Measurements from ENCODE around the gene PMEPA1.
A peak's percentile ranks its signal among the peaks of the same experiment; 100 is the strongest.
"Not testable (repeated sequence)": the region's sequence is repeated elsewhere in the genome, so short reads cannot be mapped to it uniquely, and the experiment has no call there.

Gene PMEPA1

DNA sequence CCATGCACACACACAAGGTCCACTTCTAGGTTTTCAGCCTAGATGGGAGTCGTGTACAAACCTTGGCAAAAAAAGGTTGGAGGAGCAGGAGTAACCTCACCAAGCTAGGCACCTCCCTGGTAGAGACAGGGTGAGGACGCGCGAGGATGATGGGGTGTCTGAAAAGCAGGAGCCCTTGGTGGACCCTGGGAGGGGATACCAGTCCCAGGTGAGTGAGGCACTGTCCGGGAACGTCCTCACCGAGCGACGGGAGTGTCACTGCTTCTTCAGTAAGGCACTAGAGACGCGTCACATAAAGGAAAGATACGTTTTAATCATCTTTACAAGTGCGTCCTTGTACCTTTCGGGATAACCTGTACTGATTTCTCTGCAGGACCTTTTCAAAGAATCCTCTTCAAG is 60.2 kb downstream of the PMEPA1 start:
- DNase-seq (ENCODE audit: low read depth) = no peak

DNA sequence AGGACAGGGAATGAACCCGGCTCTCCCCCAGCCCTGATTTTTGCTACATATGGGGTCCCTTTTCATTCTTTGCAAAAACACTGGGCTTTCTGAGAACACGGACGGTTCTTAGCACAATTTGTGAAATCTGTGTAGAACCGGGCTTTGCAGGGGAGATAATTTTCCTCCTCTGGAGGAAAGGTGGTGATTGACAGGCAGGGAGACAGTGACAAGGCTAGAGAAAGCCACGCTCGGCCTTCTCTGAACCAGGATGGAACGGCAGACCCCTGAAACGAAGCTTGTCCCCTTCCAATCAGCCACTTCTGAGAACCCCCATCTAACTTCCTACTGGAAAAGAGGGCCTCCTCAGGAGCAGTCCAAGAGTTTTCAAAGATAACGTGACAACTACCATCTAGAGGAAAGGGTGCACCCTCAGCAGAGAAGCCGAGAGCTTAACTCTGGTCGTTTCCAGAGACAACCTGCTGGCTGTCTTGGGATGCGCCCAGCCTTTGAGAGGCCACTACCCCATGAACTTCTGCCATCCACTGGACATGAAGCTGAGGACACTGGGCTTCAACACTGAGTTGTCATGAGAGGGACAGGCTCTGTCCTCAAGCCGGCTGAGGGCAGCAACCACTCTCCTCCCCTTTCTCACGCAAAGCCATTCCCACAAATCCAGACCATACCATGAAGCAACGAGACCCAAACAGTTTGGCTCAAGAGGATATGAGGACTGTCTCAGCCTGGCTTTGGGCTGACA is 60.8 kb downstream of the PMEPA1 start:
- DNase-seq (ENCODE audit: low read depth) = no peak

DNA sequence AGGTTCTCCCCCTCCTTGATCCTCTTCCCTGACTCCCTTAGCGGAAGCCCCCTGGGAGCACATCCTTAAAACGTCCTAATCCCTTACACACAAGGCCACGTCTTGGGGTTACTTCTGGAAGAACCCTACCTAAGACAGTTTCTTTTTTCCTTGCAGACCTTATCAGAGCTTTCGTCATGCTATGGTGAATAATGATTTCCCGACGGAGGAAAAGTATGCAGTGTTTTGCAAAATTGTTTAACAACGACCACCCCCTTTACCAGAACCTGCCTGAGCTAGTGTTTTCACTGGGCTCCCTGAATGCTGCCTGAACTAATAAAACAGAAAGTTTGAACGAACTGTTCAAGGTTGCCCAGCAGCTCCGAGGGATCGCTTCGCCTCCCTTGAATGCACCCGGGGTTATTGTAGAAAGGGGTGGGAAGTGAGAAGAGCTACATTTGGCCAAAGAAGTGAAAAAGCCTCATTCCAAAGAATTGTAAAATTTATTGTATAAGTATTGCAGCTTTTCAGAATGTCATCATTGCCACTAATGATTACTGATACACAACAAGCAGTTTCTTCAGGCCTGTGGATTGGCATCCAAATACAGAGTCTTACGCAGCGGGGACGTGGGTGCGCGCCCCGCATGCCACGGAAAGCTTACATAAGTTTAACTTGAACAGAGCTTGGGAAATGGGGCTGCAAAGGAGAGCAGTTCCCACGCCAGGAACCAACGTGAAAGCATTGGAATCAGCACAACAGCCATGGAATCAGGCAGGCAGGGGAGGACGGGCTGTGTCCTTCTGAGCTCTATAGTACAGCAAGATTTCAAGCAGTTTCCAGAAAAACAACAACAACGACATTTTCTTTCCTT is 61.7 kb downstream of the PMEPA1 start:
- no peak for DNase-seq (ENCODE audit: low read depth)

DNA sequence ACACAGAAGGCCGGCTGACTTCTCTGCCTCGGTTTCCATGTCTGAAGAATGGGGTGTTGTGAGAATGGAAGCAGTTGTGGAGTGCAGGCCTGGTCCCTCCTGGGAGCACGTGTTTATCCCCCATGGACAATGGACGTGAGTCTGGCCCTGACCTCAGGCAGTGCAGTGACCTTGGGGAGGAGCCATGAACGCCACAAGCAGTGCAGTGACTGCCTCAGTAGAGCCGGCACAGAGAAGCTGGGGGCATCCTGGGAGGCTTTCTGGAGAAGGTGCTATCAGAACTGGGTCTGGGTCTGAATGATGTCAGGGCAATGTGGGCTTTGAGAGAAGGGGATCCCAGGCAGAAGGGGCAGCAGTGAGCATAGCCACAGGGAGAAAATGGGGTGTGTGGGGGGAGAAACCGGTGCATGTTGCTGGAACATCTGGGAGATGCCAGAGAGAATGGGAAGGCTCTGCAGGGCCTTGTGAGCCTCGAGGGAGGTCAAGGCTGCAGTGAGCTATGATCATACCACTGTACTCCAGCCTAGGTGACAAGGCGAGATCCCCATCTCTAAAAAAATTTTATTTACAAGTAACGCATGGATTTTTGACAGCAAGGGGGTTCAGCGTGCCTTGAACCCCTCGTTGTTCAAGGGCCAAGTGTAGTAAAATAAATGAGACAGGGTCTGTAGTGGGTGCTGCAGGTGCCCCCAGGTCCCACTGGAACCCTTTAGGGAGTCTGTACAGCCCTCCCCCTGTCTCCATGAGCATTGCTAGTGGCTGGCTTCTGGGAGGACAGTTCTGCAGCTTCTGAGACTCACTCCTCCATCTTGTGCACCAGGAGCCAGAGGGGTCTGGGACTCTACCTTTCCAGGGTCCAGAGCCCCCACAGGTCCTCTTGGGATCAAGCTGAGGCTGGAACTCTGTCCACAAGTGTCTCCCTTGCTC is 62.5 kb downstream of the PMEPA1 start:
- DNase-seq (ENCODE audit: low read depth) = no peak

DNA sequence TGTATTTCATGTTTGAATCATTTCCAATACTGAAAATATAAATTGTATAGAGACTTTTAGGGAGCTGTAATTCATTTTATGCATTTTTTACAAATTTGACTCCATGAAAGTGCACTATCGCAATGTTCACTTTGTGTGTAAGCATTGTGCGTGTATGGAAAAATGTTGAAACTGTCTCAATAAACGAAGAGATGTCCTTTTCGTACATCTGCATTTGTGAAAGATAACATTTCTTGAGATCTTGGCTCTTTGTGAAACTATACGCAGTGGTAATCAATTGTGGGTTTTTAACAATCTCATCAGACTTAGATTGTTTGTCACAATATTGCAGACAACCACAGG is 70.9 kb downstream of the PMEPA1 start:
- no peak for DNase-seq (ENCODE audit: low read depth)

DNA sequence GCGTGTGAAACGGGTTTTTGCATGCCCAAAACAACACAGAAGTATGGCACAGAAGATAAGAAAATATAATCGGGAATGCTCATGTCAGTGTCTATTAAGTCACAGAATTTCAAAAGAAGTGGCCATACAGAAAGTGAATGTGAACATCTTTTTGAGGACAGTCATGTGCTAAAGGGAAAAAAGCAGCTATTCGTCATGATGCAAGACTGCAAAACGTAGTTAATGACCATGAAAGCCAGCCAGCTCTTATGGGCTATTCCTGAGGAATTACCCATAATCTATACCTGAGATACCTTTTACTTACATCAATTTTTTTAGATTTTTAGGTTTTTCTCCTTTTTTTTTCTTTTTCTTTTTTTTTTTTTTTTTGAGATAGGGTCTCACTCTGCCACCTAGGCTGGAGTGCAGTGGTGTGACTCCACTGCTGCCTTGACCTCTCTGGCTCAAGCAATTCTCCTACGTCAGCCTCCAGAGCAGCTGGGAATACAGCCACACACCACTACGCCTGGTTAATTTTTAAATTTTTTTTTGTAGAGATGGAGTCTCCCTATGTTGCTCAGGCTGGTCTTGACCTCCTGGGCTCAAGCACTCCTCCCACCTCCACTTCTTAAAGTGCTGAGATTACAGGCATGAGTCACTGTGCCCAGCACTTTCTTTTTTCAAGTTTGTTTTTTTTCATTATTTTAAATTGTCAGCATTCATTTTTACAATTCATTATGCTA is 71.5 kb downstream of the PMEPA1 start:
- no peak for DNase-seq (ENCODE audit: low read depth)

- DNase-seq (ENCODE audit: low read depth) = no peak
Observed at GRCh38 chr20:57633945-57634491, 75.8 kb downstream of the PMEPA1 start.

GRCh38 chr20:57632286-57632685 is 77.5 kb downstream of the PMEPA1 start:
- DNase-seq (ENCODE audit: low read depth) = no peak

GRCh38 chr20:57630061-57630460 is 79.8 kb downstream of the PMEPA1 start:
- no peak for DNase-seq (ENCODE audit: low read depth)

- DNase-seq (ENCODE audit: low read depth) = not testable (repeated sequence)
Observed at GRCh38 chr20:57629491-57629901, 80.3 kb downstream of the PMEPA1 start.

GRCh38 chr20:57628962-57629308 is 80.9 kb downstream of the PMEPA1 start:
- not testable (repeated sequence) for DNase-seq (ENCODE audit: low read depth)

DNA sequence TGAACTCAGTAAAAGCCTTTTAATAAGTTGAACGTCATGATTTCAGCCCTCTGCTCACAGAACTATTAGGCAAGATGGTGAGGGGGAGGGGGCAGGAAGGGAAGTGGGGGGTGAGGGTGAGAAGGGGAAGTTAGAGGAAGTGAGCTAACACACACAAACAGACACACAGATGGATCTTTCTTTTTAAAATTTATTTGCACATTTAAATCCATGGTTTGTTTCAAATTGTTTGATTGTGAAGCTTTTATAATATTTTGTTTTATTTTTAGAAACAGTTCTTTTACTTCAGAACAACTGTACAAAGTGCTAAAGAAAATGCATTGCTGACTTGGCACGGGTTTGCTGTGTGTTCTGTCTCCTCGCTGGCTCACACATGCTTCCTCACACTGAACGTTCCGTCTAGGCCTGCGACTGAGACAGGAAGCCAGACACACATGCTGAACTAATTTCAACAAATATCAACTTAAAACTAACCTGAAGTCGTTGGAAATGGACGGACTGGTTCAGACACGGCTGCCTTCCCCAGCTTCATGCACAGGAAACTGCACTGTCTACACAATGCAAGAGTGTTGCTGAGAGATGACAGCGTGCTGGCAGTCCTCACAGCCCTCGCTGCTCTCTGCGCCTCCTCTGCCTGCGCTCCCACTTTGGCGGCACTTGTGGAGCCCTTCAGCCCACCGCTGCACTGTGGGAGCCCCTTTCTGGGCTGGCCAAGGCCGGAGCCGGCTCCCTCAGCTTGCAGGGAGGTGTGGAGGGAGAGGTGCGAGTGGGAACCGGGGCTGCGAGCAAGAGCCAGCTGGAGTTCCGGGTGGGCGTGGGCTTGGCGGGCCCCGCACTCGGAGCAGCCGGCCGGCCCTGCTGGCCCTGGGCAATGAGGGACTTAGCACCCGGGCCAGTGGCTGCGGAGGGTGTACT is 81.5 kb downstream of the PMEPA1 start:
- DNase-seq (ENCODE audit: low read depth) = no peak

DNA sequence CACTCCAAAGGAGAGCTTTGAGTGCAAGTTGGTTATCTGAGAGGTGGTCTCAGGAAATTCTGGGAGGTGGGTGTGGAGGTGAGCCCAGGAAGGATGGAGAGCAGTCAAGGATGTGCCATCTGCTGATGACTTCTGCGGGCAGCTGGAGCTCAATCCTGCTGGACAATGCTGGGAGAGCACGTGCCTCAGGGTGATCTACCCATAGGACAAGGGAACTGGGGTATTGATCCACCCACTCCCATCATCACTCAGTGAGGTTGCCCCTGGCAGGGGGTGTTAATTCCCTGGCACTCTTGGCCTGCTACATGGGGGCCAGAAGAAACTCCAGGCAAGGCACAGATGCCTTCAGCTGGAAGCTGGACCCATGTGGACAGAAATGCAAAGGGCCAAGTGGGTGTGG is 82.5 kb downstream of the PMEPA1 start:
- DNase-seq (ENCODE audit: low read depth) = no peak

DNA sequence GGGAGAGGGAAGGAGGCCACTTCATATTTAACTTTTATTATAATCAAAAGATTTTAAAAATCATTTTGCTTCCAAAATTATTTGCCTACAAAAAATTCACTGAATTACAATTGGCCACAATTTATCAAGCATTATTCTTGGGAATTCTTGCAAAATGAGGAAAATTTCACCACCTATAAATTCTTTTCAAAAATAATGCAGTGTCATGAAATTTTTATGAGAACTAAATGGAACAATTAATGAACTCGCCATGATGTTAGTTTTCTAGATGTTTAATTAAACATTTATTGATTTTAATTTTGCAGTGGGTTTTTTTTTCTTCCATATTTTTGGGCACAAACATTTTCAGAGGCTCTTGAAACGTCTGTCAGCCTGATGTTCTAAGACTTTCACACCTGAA is 83.8 kb downstream of the PMEPA1 start:
- no peak for DNase-seq (ENCODE audit: low read depth)

GRCh38 chr20:57625181-57625958 is 84.4 kb downstream of the PMEPA1 start:
- DNase-seq (ENCODE audit: low read depth) = no peak

GRCh38 chr20:57624124-57624523 is 85.7 kb downstream of the PMEPA1 start:
- no peak for DNase-seq (ENCODE audit: low read depth)

DNA sequence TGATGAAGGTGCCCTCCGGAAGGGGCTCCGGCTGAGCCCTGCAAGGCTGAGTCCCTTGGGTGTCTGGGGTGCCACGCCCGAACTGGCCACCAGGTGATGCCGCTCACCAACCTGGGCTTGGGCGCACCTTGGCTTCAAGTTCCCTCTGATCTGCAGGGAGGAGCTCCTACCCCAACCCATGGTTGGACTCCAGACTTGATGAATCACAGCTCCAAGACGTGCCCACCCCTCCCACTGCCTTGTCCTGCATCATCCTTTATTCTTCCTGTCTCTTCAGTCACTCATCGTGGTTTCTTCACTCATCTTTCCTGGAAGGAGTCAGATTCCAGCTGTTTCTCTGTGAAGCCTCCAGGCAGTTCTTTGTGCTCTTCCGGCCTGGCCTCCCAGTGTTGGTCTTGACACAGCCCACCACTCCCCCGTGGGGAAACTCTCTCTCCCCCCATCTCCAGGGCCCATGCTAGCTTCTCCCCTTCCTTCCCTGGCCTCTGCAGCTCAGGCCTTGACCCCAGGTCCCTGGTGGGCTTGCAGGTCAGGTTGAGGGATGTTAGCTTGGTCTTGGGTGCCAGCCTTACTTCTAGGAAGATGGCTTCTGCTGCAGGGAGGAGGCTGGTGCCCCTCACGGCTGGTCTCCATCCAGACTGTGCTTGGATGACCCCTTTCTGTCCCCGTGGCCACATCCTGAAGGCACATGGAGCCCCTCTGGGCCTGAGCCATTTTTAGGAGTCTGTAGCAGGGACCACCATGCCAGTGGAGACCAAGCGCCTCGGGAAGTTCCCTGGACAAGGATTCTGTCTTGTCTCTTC is 87.0 kb downstream of the PMEPA1 start:
- peak; percentile 54 for DNase-seq (ENCODE audit: low read depth)

- no peak for DNase-seq (ENCODE audit: low read depth)
Observed at GRCh38 chr20:57622201-57622570, 87.6 kb downstream of the PMEPA1 start.

Data from activated T-helper 9 cell treated with anti-CD3 and anti-CD28 coated beads, Interleukin-2, amount 50 U/mL, for 16 hours (primary cell).